ENCODE results near the gene PREX1.
"Not testable (repeated sequence)": the region's sequence is repeated elsewhere in the genome, so short reads cannot be mapped to it uniquely, and the experiment has no call there.

Gene PREX1

DNA sequence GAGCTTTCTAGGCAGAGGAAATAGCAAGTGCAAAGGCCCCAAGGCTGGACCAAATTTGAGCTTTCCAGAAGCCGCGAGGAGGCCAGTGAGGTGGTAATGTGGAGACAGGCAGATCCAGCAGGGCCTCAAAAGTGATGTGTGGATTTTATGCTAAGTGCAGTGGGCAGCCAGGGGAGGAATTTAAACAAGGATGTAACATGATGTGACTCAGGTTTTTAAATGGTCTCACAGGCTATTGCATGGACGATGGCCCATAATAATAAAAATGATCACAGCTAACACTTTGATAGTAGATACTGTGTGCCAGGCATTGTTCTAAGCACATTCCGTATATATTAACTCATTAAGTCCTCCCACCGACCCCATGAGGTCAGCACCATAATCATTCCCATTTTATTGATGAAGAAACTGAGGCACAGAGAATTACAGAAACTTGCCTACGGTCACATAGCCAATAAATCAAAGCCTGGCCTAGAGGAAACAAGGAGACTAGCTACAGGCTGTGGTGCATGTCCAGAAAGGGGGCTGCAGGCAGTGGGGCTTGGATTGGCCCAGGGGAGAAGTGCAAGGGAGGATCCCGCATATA, 18.0 kb upstream of the PREX1 start:
- no peak for FAIRE-seq

DNA sequence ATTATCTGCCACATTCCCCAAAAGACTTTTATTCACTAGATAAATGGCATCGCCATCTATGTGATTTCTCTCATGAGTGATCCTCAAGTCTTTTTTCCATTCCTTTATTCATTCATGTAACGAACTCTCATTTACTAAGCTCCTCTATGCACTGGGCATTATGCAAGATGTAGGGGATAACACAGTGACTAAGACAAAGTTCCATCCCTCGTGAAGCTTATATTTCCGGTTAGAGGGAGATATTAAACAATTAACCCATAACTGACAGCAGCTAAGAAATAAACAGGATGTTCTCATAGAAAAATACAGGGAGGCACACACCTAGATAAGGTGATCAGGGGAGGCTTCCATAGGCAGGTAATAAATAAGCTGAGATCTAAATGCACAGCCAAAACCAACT, 17.2 kb upstream of the PREX1 start:
- FAIRE-seq, result no peak

GRCh38 chr20:48843896-48844295, 16.1 kb upstream of the PREX1 start:
- FAIRE-seq, result not testable (repeated sequence)

GRCh38 chr20:48843057-48843806, 15.4 kb upstream of the PREX1 start:
- FAIRE-seq, result no peak

- no peak for FAIRE-seq
Observed at GRCh38 chr20:48841875-48842529, 14.2 kb upstream of the PREX1 start.

GRCh38 chr20:48841196-48841874, 13.5 kb upstream of the PREX1 start:
- FAIRE-seq, result no peak

GRCh38 chr20:48839154-48839917, 11.5 kb upstream of the PREX1 start:
- FAIRE-seq, result no peak

DNA sequence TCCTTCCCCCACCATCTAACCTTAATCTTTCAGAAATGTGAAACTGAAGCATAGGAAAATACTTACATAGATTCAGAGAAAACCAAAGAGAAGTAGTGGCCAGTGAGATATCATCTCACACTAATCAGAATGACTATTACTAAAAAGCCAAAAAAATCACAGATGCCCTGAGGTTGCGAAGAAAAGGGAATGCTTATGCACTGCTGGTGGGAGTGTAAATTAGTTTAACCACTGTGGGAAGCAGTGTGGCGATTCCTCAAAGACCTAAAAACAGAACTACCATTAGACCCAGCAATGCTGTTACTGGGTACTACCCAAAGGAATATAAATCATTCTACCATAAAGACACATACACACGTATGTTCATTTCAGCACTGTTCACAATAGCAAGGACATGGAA, 9.2 kb upstream of the PREX1 start:
- FAIRE-seq, result no peak

DNA sequence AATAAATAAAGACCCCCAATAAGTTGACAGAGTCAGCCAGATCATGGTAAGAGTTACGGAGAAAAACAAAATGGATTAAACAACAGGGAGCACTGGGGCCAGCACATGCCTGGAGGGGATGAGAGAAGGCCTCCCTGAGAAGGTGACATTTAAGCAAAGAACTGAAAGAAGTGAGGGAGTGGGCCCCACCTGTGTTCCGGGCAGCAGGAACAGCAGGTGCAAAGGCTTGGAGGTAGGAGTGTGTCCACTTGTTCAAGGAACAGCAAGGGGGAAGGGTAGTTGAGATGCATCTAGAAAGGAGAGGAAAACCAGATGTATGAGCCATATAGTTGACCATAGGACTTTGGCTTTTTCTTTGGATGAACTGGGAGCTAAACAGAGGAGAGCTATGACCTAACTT, 7.6 kb upstream of the PREX1 start:
- FAIRE-seq, result no peak

DNA sequence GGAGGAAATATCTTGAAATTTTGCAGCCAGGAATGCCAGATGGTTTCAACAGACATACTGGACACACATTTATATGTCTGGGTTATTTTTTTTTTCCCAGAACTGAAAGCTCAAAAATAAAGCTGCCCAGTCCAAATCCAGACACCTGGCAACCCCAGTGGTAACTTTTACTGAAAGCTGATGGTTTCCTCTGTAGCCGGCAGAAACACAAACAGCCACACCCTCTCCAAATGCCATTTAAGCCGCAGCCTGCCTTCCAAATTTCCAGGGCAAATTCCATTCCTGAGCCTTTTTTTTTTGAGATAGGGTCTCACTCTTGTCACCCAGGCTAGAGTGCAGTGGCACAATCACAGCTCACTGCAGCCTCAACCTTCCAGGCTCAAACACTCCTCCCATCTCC, 6.5 kb upstream of the PREX1 start:
- FAIRE-seq, result no peak

DNA sequence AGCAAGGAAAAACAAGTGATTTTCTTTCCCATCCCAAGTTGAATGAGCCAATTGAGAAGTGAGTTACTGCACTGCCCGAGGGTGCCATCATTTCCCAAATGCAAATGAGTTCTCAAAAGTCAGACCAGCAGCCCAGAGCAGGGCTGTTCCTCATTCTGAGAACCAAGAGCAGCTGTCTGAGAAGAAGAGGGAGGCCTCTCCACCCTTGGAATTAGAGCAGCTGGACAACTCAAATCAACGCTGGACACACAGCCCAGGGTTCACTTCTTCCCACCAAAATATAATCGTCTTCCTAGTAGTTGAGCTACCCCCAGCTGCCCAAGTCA, 4.6 kb upstream of the PREX1 start:
- FAIRE-seq, result no peak

DNA sequence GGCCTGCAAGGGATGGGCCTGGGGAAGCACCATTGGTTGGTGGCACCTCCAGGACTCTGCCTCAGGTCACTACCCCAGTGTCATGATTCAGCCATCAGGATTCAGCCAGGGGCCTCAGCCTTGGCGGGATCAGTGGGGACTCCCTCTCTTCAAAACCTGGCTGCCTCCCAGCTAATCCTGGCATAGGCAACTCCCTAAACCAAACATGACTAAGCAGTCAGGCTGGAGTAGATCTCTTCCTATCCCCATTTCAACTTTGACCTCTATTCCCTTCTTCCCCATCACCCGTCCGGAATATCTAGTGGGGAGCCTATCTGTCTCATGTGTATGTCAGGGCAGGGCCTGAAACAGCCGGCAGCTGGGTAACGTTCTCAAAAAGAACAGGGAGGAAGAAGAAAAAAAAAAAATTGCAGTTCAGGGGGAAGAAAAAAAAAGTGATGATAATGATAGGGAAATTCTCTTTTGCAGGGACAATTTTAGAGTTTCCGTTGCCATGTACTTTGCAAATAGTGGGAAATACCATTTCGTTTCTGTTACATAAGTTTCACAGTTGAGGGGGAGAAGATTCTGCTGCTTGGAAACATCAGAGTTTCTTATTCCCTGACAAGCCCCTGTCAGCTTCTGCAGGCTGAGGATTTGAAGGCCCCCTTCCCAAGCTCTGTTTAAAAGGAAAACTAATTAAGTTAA, 4.1 kb upstream of the PREX1 start:
- no peak for FAIRE-seq

DNA sequence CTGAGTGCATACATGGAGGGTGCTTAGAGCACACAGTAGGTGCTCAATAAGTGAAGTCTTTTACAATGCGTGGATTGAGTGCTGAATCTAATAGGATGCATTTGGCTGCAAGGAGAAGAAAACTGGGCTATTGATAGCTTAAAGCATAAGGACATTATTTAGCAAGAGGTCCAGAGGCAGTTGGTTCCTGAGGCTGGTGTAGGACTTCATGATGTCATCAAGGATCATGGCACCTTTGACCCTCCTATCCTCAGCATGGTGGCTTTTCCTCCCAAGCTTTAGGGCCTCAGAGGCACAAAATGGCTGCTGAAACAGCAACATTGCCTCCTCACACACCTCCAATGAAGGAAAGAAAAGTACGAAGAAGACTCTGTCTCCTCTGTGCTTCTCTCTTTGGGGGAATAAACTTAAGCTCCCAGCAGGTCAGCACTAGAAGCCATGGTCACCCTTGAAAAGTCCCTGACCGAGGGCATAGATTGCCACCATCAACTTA, 3.1 kb upstream of the PREX1 start:
- FAIRE-seq, result no peak

DNA sequence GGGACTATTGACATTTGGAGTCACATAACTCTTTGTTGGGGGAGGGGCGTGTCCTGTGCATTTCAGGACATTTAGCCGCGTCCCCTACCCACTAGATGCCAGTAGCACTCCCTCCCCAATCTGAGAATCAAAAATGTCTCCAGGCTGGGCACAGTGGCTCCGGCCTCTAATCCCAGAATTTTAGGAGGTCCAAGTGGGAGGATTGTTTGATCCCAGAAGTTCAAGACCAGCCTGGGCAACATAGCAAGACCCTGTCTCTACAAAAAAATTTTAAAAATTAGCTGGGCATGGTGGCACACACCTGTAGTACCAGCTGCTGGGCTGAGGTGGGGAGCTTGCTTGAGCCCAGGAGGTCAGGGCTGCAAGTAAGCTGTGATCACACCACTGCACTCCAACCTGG, 2.1 kb upstream of the PREX1 start:
- FAIRE-seq, result no peak

GRCh38 chr20:48828734-48829460, 1.1 kb upstream of the PREX1 start:
- FAIRE-seq, result no peak

GRCh38 chr20:48826883-48827771, 672 bp downstream of the PREX1 start:
- FAIRE-seq, result no peak

- FAIRE-seq, result not testable (repeated sequence)
Observed at GRCh38 chr20:48826480-48826879, 1.3 kb downstream of the PREX1 start.

DNA sequence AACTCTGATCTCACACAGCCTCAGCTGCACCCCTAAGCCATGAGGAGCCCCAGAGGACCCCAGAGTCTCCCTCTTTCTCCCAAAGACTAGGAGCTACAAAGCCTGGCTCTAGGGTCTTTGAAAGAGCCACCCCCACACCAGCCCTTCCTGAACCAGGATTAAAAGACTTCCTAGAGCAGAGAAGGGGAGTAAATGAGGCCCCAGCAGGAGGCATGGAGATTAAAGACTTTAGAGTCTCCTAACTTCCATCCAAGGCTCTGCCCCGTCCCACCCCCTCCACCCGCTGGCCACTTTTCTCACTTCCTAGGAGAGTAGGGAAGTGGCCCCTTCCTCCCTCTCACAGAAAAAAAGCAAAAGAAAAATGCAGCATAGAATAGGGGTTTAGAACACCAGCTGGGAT, 1.7 kb downstream of the PREX1 start:
- no peak for FAIRE-seq

GRCh38 chr20:48825566-48825920, 2.3 kb downstream of the PREX1 start:
- no peak for FAIRE-seq

- no peak for FAIRE-seq
Observed at GRCh38 chr20:48824830-48825565, 2.8 kb downstream of the PREX1 start.
